GM19023 (cell line): ENCODE results near the gene CALY.

Experiments used
- ATAC-seq: cut with Tn5 transposase; IDR thresholded peaks from one replicate; pipeline ENCODE4 v1.9.1; 2021; ENCODE audit warnings: mild to moderate bottlenecking, moderate library complexity; ENCODE audit not compliant: unreplicated experiment

The CALY gene

GRCh38 chr10:133366751-133367150 is 30.1 kb upstream of the CALY start:
- no peak for ATAC-seq

- ATAC-seq, result no peak
These were observed 29.4 kb upstream of the CALY start for GRCh38 chr10:133366130-133366478.

GRCh38 chr10:133365461-133366129 is 28.9 kb upstream of the CALY start:
- no peak for ATAC-seq

- ATAC-seq, result no peak
These were observed 28.1 kb upstream of the CALY start for GRCh38 chr10:133364645-133365431.

- no peak for ATAC-seq
These were observed 26.1 kb upstream of the CALY start for GRCh38 chr10:133362846-133363245.

- no peak for ATAC-seq
These were observed 25.2 kb upstream of the CALY start for GRCh38 chr10:133361773-133362441.

- ATAC-seq, result no peak
These were observed 24.5 kb upstream of the CALY start for GRCh38 chr10:133361227-133361626.

GRCh38 chr10:133359972-133360610 is 23.4 kb upstream of the CALY start:
- ATAC-seq, result no peak

GRCh38 chr10:133359554-133359971 is 22.9 kb upstream of the CALY start:
- ATAC-seq, result no peak

- no peak for ATAC-seq
These were observed 22.2 kb upstream of the CALY start for GRCh38 chr10:133358925-133359310.

GRCh38 chr10:133358162-133358924 is 21.6 kb upstream of the CALY start:
- no peak for ATAC-seq

GRCh38 chr10:133357285-133358161 is 20.8 kb upstream of the CALY start, which contains the start of gene FUOM:
TSS of gene FUOM (minus strand) at chr10:133358019. CDS start at chr10:133358007, 12 bp downstream.
- ATAC-seq, result peak; percentile 52

- ATAC-seq, result no peak
These were observed 20.0 kb upstream of the CALY start for GRCh38 chr10:133356549-133357284.

GRCh38 chr10:133355991-133356390 is 19.3 kb upstream of the CALY start:
- no peak for ATAC-seq

GRCh38 chr10:133355266-133355665 is 18.6 kb upstream of the CALY start:
- ATAC-seq, result no peak

GRCh38 chr10:133354672-133355240 is 18.1 kb upstream of the CALY start:
- no peak for ATAC-seq

- ATAC-seq, result no peak
These were observed 17.4 kb upstream of the CALY start for GRCh38 chr10:133353988-133354605.
